ENCODE measurements around the gene LRMDA. TPM values are rescaled to one million over a fixed set of nuclear protein-coding genes. Genes with fewer than 3 reads are reported as not detected.

Gene LRMDA
- total RNA-seq, 4 donors from 2014 or later = 2.2 to 7.8 (median 4.5) TPM

DNA sequence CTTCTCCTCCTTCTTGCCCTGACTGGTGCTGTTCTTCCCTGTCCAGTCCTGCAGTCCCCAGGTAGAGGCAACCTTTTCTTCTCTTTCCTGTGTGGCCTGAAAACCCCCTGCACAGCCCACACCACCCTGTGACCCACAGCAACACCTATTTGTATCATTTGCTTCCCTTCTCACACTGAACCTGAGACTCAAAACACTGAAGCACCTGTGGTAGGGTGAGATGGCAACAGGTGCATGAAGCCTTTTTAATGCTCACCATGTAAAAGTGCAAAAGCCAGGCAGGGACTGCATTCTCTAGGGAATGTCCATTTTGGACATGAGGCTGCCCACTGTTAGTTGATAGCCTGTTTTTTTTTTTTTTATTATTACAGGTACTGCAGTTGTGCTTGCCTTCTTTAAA is 71.4 kb downstream of the LRMDA start:
- no peak overlapping the region for H3K4me3 ChIP-seq
- DNase-seq = no peak
- no peaks in the 10 kb centered on the region for H3K27me3 ChIP-seq
- H3K9me3 ChIP-seq = no peaks in the 10 kb centered on the region
- H3K4me1 ChIP-seq = peaks cover 0 to 26% (median 6%) of the 10 kb centered on the region in 4 donors
- intact Hi-C loops (cut with DNase I; ENCODE audit: low total_unique reads) = no loop called here
- TF ChIP-seq, protein P1, sequence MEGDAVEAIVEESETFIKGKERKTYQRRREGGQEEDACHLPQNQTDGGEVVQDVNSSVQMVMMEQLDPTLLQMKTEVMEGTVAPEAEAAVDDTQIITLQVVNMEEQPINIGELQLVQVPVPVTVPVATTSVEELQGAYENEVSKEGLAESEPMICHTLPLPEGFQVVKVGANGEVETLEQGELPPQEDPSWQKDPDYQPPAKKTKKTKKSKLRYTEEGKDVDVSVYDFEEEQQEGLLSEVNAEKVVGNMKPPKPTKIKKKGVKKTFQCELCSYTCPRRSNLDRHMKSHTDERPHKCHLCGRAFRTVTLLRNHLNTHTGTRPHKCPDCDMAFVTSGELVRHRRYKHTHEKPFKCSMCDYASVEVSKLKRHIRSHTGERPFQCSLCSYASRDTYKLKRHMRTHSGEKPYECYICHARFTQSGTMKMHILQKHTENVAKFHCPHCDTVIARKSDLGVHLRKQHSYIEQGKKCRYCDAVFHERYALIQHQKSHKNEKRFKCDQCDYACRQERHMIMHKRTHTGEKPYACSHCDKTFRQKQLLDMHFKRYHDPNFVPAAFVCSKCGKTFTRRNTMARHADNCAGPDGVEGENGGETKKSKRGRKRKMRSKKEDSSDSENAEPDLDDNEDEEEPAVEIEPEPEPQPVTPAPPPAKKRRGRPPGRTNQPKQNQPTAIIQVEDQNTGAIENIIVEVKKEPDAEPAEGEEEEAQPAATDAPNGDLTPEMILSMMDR (IDR thresholded peaks at IDR 0.05) = no peak
- TF ChIP-seq POLR2A (IDR thresholded peaks at IDR 0.05) (no peak), EP300 (IDR thresholded peaks at IDR 0.05; ENCODE audit: low read depth) (no peak), POLR2AphosphoS5 (IDR thresholded peaks at IDR 0.05) (no peak)
- H3K36me3 ChIP-seq = no peaks in the 10 kb centered on the region
- in situ Hi-C loops (cut with MboI; ENCODE audit: low pct_ligation_motif_present in 1 of 4, low pct_unique_long_range_greater_than_20kb in 1 of 4, low sequenced_read_pairs in 3 of 4) = no loop called here
- no peak overlapping the region for H3K27ac ChIP-seq

DNA sequence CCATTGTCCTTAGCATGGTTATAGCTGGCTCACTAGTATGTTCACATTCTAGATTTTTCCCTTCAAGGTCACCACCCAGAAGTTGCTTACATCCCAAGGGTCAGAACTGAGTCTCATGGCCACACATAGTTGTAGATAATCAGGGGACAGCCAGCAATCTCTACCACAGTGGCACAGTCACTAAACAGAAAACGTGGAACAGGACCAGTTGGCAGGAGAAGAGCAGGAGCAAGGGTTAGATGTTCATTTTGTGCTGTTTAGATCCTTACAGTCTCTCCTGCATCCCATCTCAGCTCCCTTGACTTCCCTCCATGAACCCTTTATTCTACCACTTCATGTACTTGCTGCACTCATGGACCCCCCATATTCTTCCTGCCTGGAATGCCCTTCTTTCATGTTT is 73.9 kb downstream of the LRMDA start:
- H3K27me3 ChIP-seq = no peaks in the 10 kb centered on the region
- H3K4me1 ChIP-seq = peaks cover 0 to 33% (median 11%) of the 10 kb centered on the region in 4 donors
- intact Hi-C loops (cut with DNase I; ENCODE audit: low total_unique reads) = no loop called here
- no peaks in the 10 kb centered on the region for H3K36me3 ChIP-seq
- in situ Hi-C loops (cut with MboI; ENCODE audit: low pct_ligation_motif_present in 1 of 4, low pct_unique_long_range_greater_than_20kb in 1 of 4, low sequenced_read_pairs in 3 of 4) = no loop called here
- no peak overlapping the region for H3K27ac ChIP-seq
- DNase-seq = no peak
- no peak overlapping the region for H3K4me3 ChIP-seq
- TF ChIP-seq EP300 (IDR thresholded peaks at IDR 0.05; ENCODE audit: low read depth) = no peak
- no peak for TF ChIP-seq POLR2A (IDR thresholded peaks at IDR 0.05)
- TF ChIP-seq, protein P1 (IDR thresholded peaks at IDR 0.05) = no peak
- no peak for TF ChIP-seq POLR2AphosphoS5 (IDR thresholded peaks at IDR 0.05)
- 83% methylated on average over 1 of the region's 1 CpG; no CpG with 5 or more reads in 1 of the 2 donors for WGBS, 2 donors (ENCODE audit: low coverage in 1 of 2)
- no peaks in the 10 kb centered on the region for H3K9me3 ChIP-seq

DNA sequence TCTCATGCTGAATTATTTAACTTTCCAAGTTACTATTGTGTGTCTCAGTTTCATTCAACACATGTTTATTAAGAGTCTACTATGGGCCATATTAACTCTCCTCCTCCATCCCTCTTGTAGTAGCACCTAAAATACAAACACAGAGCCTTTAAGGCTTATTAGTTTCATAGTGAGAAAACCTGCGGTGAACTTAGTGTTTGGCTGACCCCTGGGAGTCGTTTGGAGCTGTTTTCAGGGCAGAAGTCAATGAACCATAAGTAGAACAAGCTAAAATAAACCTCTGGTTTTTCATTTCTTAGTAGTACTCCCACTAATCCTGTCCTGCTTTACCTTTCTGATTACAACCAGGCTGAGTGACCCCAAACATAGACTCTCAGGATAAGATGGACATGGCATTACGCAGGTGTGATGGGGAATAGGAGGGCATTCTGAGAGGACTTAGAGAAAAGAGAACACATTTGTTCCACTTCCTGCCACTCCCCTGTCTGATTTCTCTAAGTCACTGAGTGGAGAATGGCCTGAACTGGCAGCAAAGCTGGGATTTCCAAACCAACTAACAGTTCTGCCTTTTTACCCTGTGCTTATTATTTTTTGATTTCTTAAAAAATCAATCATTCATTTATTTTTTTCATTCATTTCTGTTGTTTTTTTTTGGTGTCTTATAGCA is 74.5 kb downstream of the LRMDA start:
- in situ Hi-C loops (cut with MboI; ENCODE audit: low pct_ligation_motif_present in 1 of 4, low pct_unique_long_range_greater_than_20kb in 1 of 4, low sequenced_read_pairs in 3 of 4) = no loop called here
- H3K4me3 ChIP-seq = no peak overlapping the region
- H3K27ac ChIP-seq = no peak overlapping the region
- no peaks in the 10 kb centered on the region for H3K9me3 ChIP-seq
- H3K4me1 ChIP-seq = peaks cover 0 to 33% (median 11%) of the 10 kb centered on the region in 4 donors
- intact Hi-C loops (cut with DNase I; ENCODE audit: low total_unique reads) = no loop called here
- DNase-seq = no peak
- TF ChIP-seq POLR2AphosphoS5 (IDR thresholded peaks at IDR 0.05) = no peak
- TF ChIP-seq EP300 (IDR thresholded peaks at IDR 0.05; ENCODE audit: low read depth) = no peak
- TF ChIP-seq, protein P1 (IDR thresholded peaks at IDR 0.05) = no peak
- TF ChIP-seq POLR2A (IDR thresholded peaks at IDR 0.05) = no peak
- H3K36me3 ChIP-seq = no peaks in the 10 kb centered on the region
- WGBS, 2 donors (ENCODE audit: low coverage in 1 of 2) = 67 to 83% methylated on average over 3 of the region's 3 CpGs
- no peaks in the 10 kb centered on the region for H3K27me3 ChIP-seq

- no peaks in the 10 kb centered on the region for H3K9me3 ChIP-seq
- no peak overlapping the region for H3K27ac ChIP-seq
- no peak for DNase-seq
- H3K36me3 ChIP-seq = no peaks in the 10 kb centered on the region
- TF ChIP-seq POLR2A (IDR thresholded peaks at IDR 0.05) = no peak
- TF ChIP-seq POLR2AphosphoS5 (IDR thresholded peaks at IDR 0.05) = no peak
- TF ChIP-seq EP300 (IDR thresholded peaks at IDR 0.05; ENCODE audit: low read depth) = no peak
- TF ChIP-seq, protein P1 (IDR thresholded peaks at IDR 0.05) = no peak
- intact Hi-C loops (cut with DNase I; ENCODE audit: low total_unique reads) (no loop called here), in situ Hi-C loops (cut with MboI; ENCODE audit: low pct_ligation_motif_present in 1 of 4, low pct_unique_long_range_greater_than_20kb in 1 of 4, low sequenced_read_pairs in 3 of 4) (no loop called here)
- no peaks in the 10 kb centered on the region for H3K27me3 ChIP-seq
- WGBS, 2 donors (ENCODE audit: low coverage in 1 of 2) = 81 to 89% methylated on average over 3 to 4 of the region's 4 CpGs
- no peak overlapping the region for H3K4me3 ChIP-seq
- H3K4me1 ChIP-seq = peaks cover 0 to 34% (median 11%) of the 10 kb centered on the region in 4 donors
Measured at GRCh38 chr10:75506930-75507329, 75.5 kb downstream of the LRMDA start.

Data from transverse colon (tissue), 4 donors.